Measurements from ENCODE around the gene ZNF407.

The ZNF407 gene

DNA sequence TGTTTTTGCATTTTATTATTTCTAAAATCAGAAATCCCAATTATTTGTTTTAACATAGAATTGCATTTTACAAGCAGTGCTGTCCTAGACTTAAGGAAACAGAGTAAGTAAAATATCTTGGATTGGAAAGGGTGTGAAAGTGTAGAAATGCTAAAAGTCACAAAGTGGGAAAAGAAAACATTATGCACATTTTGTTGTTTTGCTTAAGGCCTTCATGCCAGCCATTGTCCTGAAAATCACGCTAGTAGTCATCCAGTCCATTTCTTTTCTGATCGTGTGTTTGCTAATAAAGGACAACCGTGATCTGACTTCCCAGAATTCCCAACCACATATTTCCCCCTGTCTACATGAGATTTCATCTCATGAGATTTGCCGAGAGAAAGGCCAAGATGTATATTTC, 412.2 kb downstream of the ZNF407 start:
- no peak for DNase-seq (ENCODE audit: low spot score)

DNA sequence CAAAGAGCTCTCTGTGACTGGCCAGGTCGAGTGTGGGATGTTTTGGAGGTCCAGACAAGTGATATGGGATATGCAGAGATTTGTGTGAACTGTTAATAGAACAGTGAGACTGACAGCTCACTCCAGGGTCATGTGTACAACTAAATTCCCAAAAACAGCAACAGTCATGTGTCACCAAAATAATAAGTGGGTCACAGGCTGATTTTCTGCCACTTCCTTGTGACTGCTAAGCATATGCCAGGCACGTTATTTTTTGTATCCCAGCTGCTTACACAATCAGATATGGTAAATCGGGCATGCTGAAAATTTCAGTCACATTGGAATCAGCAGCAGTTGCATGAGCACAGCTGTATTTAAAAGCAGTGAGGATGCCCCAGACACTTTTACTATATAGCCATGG, 412.6 kb downstream of the ZNF407 start:
- no peak for DNase-seq (ENCODE audit: low spot score)

DNA sequence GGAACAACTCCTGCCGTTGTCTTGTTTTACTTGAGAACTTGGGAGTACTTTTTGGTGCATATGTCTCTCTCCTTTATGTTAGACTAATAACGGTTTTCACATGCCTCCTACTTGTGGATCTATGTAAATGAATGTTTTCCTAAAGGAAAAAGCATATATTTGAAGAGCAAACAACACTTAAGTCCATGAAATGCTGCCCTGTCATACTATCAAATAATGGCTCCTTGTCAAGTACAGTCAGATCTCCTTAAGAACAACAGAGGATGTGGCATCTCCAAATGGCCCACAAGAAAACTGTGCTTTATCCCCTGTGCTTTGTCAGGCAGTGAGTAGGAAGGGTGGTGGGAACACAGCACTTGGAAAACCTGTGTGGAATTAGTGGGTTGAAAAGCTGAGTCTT, 413.0 kb downstream of the ZNF407 start:
- no peak for DNase-seq (ENCODE audit: low spot score)

DNA sequence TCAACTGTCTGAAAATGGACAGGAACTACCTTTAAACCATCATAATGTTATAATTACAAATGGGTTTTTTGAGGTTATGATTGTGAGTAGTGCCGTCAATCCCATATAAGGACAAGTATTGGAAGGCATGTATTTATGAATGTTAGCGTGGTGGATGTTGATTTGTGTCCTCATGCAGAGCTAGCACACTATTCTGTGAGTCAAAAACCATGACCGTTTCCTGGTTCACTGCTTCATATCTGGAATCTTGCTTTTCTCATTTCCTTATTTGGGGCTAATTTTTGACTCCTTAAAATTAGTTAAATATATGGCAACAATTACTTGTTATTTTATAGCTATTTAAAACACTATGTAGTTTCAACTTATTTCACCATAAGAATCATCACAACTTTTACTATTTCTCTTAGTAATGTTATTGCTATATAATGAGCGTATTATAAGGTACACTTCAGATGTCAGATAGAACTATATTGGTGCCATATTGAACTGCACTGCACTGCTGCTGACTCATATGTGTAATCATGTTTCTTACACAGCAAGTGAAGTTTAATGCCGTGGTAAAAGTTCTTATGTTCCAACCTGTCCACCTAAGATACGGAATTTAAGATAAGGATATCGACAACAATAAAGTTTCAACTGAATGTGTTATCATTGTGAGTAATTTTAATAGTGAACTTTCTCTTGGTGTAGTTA, 418.5 kb downstream of the ZNF407 start:
- DNase-seq (ENCODE audit: low spot score), result no peak

DNA sequence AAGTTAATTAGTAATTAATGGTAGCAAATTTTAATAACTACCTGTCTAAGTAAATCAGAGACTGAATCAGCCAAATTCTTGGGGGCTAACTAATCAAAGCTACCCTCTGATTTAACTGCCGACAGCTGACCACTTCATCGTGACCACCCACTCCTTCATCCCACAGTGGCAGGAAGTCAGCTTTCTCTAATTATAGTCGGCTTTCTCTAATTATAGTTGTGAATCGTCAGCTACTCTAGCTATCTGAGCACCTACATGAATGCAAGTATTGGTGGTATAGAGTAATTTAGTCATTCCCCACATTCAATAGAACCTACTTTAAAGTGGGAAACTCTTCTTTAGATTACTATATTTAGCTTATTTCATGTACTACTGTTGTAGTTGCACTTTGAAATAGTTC, 425.8 kb downstream of the ZNF407 start:
- no peak for DNase-seq (ENCODE audit: low spot score)

DNA sequence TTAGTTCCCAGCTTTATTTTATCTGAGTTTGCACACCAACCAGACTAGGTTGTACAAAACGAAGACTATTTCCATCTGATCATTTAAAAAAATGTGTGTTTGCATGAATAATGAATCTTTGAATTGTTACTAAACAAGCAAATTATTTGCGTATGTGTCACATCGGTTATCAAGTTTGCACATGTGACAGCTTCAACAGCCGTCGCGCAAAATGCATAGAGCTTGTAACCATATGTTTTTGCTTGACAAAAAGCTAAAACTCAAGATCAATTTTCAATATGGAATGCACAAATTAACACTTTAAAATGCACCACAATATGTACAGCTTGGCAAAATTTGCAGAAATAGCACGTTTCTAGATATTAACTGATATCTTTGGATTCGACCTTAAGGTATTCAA, 427.2 kb downstream of the ZNF407 start:
- DNase-seq (ENCODE audit: low spot score), result no peak

DNA sequence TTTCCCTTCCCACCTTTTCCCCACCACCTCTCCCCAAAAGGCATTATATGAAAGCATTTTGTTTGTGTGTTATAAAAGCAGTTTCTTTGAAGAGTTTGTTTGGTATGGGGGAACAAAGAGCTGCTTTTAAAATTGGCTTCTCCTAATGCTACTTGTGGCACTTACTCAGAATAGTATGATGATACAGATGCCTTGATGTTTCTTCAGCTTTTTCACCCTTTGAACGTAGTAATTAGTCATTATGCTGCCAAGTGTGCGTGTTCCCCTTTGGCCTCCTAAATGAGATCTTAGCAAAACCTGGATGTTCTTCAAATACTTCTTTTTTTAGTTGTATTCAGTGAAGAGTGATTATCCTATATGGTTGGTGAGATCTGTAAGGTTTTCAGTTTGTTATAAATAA, 427.9 kb downstream of the ZNF407 start:
- DNase-seq (ENCODE audit: low spot score), result no peak

DNA sequence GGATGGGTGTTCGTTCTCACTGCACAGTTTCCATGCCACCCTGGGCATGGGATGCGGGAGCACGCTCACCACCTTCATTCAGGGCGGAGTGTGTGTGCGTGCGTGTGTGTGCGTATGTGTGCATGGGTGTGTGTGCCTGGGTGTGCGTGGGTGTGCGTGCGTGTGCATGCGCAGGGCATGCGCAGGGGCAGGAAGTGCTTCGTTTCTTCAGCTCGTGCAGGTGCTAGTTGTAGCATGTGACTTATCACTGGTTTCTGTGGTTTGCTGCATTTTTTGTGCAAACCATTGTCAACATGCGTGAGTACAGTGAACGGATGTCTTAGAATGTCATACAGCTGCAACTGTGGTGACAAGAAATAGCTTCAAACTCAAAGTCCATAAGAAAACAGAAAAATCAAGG, 431.8 kb downstream of the ZNF407 start:
- DNase-seq (ENCODE audit: low spot score), result no peak

DNA sequence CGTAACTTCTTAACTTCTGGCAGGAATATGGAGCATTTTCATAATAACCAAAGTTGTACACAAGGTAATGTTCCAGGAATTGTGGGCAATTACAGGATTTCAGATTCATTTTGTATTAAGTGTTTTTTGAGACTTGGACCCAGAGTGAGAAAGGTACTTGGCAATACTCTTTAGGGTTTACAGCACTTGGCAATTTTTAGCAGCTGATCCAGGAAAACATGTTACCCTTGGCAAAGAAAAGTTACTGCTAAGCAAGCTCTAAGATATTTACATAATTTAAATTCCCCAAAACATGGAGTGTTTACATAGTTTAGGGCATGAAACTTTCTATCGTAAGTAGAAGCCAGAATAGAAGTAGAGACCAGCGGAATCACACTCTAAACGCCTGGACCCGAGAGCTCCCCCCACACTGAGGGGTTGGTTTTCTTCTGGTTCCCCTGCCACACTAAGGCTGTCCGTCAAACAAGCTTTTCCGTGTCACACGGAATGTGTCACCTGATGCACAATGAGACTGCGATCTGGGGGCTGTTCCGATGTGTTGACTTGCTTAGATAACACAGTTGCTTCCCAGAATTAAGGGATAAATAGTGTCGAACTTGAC, 434.1 kb downstream of the ZNF407 start:
- DNase-seq (ENCODE audit: low spot score), result no peak

DNA sequence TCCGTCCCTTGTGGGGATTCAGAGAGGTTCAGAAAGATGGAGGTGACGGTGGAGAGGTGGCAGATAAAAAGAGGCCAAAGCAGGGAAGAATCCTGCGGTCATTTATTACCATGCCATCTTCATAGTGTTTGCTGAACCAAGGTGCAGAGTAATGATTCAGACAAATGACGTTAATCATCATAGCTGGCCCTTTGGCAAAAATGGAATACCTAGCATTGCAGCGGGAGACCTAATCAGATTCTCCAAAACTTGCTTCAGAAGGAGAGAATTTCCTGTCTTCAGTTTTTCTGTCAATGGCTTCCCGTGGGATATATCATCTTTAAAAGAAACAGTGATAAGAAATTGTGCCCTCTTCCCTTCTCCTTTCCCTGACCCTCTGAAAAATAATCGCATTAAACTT, 435.8 kb downstream of the ZNF407 start:
- no peak for DNase-seq (ENCODE audit: low spot score)

DNA sequence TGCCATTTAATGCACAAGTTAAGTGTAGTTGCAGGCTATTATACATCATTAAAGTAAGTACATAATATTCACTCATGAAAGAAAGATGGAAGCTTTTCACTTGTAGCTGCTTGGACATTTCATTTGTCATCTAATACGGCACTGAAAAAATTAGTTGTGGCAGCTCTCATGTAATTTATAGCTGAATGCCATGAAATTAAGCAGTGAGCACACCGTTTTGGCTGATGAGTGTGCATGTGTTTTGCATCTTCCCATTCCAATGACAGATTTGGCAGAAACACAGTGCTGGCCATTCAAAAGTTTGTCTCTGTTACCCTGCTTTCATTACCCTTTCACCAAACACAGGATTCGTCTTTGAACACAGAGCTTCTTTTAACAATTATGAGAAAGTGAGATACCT, 437.3 kb downstream of the ZNF407 start:
- no peak for DNase-seq (ENCODE audit: low spot score)

DNA sequence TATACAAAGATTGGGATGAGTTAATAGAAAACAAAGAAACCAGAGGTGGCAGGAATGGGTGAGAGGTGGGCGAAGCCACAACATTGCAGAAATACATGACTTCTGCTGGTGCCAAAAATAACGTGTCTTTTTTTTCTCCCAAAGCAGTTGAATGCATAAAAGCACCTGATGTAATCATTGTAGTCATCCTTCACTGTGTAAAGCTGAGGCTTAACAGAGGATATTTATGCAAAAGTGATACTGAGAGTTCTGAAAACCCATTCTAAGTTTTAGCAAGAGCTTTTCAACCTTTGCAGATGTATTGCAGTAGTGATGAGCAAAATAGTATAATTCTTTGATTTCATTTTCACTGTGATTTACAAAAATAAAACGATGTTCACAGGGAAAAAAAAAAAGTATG, 438.3 kb downstream of the ZNF407 start:
- no peak for DNase-seq (ENCODE audit: low spot score)

DNA sequence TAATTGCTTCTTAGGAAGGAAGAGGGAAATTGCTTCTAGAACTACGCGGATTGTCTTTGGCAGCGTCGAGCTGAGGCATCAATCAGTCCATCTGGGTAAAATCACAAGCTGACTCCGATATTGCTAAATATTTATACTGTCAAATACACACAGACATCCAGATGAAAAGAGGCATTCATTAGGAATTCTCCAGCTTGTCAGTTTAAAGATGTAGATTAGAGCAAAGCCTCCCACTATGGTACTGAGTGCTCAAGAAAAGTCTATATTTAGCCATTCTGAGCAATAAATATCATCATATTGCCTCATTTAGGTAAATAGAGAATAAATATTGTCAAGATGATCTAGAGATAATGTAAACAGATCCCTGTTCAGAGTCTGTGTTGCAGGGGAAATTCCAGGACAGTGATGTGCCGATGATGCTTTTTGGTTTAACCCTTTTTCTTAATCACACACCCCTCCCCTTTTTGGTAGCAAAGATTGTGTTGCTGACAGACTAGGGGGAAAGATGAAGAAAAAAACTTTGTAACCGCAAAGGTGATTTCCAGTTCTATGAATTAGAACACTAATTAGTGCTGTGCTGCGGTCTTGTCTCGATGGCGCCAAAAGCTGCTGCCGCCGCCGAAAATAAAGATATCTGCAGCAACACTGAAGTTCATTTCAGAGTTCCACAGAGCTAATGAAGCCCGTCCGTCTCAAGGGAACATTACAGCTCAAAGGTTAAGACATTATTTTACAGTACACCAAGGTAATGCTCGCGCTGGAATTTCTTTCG, 439.4 kb downstream of the ZNF407 start:
- no peak for DNase-seq (ENCODE audit: low spot score)

DNA sequence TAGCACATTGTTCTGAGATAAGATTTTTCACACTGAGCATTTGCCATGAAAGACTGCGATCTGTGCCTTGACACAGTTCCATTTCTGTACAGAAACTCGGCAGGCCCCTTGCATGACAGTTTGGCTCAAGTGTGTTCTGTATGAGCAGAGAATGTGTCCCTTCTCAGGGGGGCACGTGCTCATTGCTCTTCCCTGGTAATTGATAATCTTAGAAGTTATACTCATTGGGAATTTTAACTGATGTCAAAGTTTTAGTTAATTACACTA, 440.0 kb downstream of the ZNF407 start:
- DNase-seq (ENCODE audit: low spot score), result no peak

DNA sequence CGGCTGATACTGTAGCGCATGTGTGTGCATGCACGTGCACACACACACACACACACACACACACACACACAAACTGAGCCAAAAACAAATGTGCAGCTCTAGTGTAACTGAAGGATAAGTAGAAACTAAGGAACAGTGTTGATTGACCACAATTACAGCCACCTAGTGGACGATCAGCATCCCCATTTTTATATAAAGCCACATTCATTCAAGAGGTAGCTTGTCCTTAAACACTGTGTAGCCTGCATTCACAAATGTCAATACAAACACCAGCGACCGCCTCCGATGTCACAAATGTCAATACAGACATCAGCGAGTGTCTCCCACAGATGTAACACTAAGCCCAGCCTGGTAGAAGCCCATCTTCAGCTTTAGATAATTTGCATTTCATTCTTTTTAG, 443.9 kb downstream of the ZNF407 start:
- no peak for DNase-seq (ENCODE audit: low spot score)

DNA sequence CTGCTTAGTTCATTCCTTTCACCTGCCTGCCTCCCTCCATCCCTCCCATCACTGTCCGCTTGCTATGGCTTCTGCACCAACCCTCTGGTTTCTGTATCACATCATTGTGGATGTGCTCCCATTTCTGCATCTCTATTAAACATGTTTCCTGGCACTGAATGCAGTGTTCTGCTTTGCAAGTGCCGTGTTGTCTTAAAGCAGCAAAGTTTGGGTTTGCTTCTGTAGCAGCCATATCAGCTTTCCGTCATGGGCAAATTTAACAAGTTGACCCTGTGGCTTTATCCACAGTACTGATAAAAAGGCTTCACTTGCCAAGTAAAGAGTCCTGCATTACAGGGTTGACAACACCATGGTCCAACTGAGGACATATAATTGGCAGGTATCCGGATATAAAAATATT, 445.8 kb downstream of the ZNF407 start:
- no peak for DNase-seq (ENCODE audit: low spot score)

DNA sequence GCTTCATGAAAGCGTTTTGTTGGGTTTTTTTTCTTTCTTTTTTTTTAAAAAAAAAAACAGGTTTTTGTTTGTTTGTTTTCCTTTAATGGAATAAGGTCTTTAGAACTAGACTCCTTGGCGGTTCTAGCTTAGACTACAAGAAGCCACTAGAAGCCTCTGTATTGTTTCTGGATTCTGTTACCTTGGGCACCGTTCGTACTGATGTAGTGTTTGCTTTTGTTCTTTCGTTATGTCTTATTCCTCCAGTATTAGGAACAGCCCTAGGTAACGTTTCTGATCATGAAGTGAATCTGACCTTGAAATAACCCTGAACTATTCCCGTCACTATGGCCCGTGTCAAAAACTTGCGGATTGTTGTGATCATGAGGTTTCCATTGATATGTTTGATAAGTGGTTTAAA, 446.6 kb downstream of the ZNF407 start:
- no peak for DNase-seq (ENCODE audit: low spot score)

DNA sequence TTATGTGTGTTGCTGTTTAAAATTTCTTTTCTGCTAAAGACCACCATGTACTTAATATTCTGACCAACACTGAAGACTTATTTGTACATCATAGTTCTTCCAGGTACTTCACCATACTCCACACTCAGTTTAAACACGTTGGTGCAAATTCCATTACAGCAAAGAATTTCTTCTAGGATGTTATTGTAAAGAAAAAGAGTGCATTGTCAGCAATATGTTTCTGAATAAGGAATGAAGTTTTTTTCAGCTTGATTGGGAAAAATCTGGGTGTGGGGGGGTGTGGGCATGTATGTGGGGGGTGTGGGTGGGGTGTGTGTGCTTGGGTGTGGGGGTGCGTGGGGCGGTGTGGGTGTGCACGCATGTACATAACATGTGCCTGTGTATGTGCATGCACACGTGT, 447.1 kb downstream of the ZNF407 start:
- no peak for DNase-seq (ENCODE audit: low spot score)

DNA sequence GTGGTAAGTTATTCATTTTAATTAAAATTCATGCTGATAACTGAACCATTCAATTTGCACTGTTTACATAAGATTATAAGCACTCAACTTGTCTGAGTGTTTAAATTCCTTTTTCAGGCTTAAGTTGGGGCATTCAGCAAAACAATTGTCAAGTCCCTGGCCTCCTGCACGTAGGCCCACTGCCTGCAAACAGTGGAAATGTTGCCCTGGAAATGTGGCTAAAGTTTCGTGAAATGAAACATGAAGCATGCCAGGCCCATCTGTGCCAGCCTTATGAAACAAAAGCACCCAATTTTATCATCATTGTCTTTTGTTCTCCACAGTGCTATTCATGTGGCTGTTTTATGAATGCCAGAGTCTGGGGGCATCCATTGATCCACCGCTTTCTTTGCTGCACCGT, 447.6 kb downstream of the ZNF407 start:
- DNase-seq (ENCODE audit: low spot score), result no peak

DNA sequence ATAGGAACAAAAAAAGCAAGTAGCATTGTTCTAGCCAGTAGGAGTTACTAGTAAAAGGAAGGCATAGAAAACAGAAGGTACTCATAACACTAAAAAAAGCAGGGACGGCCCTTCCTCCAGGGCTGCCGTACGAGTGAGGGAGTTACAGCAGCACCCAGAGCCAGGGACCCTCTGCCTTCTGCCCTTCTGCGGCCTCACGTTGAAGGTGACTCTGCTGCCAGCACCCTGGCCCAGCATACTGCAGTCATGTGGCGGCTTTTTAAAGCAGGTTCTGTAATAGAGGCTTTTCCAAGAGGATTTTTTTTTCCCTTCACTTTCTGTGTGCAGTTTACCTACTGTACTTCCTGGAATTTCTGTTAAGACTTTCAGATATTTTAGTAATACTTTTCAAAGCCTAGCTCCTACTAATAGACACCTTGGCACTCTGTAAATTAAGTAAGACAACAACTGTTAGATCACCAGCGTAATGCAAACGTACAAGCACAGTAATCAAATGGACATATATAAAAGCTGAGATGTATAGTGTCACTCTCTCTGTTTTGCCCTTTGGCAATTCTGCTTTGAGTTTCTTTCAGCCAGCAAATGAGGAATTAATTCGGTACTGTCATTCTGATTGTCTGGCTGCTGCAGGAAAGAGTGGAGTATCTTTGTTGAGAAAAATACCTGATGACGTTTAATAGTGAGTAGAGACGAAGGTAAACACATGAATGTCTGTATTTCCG, 449.7 kb downstream of the ZNF407 start:
- DNase-seq (ENCODE audit: low spot score), result no peak

DNA sequence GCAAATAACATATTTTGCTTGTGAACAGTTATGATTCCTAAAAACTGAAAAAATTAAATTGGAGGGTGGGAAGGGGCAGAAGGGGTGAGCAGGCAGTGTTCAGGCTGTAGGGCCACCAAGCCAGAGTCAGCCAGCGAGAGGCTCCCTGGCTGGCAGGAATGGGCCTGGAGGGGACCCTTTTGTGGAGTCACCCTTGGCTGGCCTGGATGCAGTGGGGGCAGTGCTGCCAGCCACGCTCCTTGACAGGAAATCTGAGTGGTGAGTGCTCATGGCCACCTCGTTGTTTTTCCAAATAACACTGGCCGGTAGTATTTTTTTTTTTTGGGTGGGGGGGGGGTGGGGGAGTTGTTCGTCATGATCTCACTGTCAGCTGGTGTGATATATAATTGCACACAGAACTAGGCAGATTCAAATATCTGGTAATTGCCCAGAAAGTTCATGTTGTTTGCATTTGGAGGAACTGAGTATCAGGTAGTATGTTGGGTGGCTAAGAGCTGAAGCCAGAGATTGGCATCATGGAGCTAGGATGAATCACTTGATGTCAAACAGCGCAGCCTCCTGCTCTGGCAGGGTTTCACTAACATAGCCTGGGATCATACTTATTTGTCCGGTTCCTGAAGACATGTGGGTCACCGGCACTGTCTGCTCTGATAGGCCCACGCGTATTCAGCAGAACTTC, 451.2 kb downstream of the ZNF407 start:
- no peak for DNase-seq (ENCODE audit: low spot score)

DNA sequence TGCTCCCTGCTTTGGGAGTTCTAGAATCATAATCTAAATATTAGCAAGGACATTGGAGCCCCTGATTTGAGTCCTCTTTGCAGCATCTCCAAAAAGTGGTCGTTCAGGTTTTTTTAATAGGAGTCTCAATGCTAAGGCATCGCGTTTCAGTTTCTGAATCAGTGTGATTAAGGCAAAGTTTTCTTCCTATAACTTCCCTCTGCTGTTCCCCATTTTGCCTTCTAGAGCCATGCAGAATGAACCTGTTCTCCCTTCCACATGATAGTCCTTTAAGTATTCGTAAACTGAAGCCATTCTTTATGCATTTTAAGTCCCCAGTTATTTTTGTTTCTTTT, 451.8 kb downstream of the ZNF407 start:
- DNase-seq (ENCODE audit: low spot score), result no peak

DNA sequence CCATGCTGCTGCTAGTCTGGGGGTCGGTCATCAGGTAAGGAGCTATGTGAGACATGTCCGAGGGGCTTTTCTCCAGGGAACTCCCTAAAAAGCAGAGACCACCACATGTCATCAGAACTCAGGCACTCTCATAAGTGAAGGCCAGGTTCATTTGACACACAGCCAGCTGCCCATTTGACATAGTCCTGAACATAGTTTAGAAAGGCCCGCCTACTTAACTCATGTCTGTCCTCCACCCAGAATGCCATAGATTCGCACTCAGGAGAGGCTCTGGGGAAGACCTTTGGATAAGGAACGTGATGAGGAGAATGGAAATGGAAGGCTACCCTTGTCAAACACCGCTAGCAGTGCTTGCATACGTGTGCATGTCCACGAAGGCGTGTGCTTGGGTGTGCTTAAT, 454.1 kb downstream of the ZNF407 start:
- DNase-seq (ENCODE audit: low spot score), result no peak
